Lung (tissue), 12 donors: ENCODE data around the gene SIL1. TPM values are rescaled to one million over a fixed set of nuclear protein-coding genes. Genes with fewer than 3 reads are reported as not detected.

Source experiments
- ATAC-seq: fragments of 200-7000 bp; cut with Tn5 transposase; one replicate; pipeline ENCODE4 v1.9.1; 2020; ENCODE audit warnings: moderate number of reproducible peaks; ENCODE audit not compliant: insufficient read depth, low FRiP score
- DNase-seq, 3 donors: peaks; one replicate each; pipeline ENCODE4 v3.0.0-alpha.2; 2013 to 2017
- H3K27ac ChIP-seq, 2 donors: one replicate each; pipeline ENCODE4 v1.5.1; 2013; ENCODE audit warnings: mild to moderate bottlenecking in 2 of 2, moderate library complexity in 2 of 2, control low read depth in 1 of 2, inconsistent platforms in 1 of 2, low read depth in 1 of 2, low read length in 1 of 2
- H3K27me3 ChIP-seq, 3 donors: one replicate each; pipeline ENCODE4 v1.5.1; 2013; ENCODE audit warnings: low read length in 2 of 3; ENCODE audit not compliant: control insufficient read depth in 3 of 3, insufficient read depth in 3 of 3
- H3K36me3 ChIP-seq, 4 donors: one replicate each; pipeline ENCODE4 v1.5.1; 2013; ENCODE audit warnings: low read length in 4 of 4, mild to moderate bottlenecking in 1 of 4, moderate library complexity in 1 of 4; ENCODE audit not compliant: control insufficient read depth in 4 of 4, insufficient read depth in 4 of 4
- H3K4me1 ChIP-seq, 5 donors: one replicate each; pipeline ENCODE4 v1.5.1; 2013; ENCODE audit warnings: low read length in 5 of 5, mild to moderate bottlenecking in 2 of 5, moderate library complexity in 1 of 5; ENCODE audit not compliant: control insufficient read depth in 5 of 5, insufficient read depth in 5 of 5
- H3K4me3 ChIP-seq: one replicate; pipeline ENCODE4 v1.5.1; 2013; ENCODE audit warnings: mild to moderate bottlenecking, control low read depth, moderate library complexity
- H3K9ac ChIP-seq, 2 donors: one replicate each; pipeline ENCODE4 v1.5.1; 2013; ENCODE audit warnings: low read length in 2 of 2, control low read depth in 1 of 2; ENCODE audit not compliant: insufficient read depth in 1 of 2
- H3K9me3 ChIP-seq, 4 donors: one replicate each; pipeline ENCODE4 v1.5.1; 2013; ENCODE audit warnings: low read length in 3 of 4, mild to moderate bottlenecking in 1 of 4, moderate library complexity in 1 of 4; ENCODE audit not compliant: control insufficient read depth in 4 of 4, insufficient read depth in 3 of 4
- WGBS, 2 donors: extraction: QIAGEN DNeasy Blood & Tissue Kit; methylation state at CpG; one replicate each; pipeline ENCODE4 v1.1.7; 2013; 5-methylcytosine and 5-hydroxymethylcytosine counted together
- polyA plus RNA-seq, 2 donors: library from polyadenylated mRNA; stranded (reverse); fragments of 200-250 nt; gene quantifications; one replicate each; pipeline ENCODE4 v1.2.1, GENCODE V29; 2013
- total RNA-seq, 2 donors: library from RNA; depleted of rRNA in 1 of 2; stranded (reverse); fragments of >200 nt in 1 of 2; gene quantifications; one replicate each; pipeline ENCODE4 v1.2.1, GENCODE V29; 2014 to 2021
- TF ChIP-seq, protein P1 (sequence below): IDR thresholded peaks from 2 replicates; pipeline ENCODE4 v1.5.1; 2012; ENCODE audit warnings: mild to moderate bottlenecking; ENCODE audit errors: control extremely low read depth, extremely low read depth
- donor health status: control.
- donor health status: control.
- donor health status: Bipolar disorder and iron deficiency.
- donor health status: healthy.
- donor health status: DM: yes; HTN: yes; CAD: no.

The SIL1 gene
- total and polyA plus RNA-seq, 4 donors, result 38.5 to 109 (median 78.4) TPM

DNA sequence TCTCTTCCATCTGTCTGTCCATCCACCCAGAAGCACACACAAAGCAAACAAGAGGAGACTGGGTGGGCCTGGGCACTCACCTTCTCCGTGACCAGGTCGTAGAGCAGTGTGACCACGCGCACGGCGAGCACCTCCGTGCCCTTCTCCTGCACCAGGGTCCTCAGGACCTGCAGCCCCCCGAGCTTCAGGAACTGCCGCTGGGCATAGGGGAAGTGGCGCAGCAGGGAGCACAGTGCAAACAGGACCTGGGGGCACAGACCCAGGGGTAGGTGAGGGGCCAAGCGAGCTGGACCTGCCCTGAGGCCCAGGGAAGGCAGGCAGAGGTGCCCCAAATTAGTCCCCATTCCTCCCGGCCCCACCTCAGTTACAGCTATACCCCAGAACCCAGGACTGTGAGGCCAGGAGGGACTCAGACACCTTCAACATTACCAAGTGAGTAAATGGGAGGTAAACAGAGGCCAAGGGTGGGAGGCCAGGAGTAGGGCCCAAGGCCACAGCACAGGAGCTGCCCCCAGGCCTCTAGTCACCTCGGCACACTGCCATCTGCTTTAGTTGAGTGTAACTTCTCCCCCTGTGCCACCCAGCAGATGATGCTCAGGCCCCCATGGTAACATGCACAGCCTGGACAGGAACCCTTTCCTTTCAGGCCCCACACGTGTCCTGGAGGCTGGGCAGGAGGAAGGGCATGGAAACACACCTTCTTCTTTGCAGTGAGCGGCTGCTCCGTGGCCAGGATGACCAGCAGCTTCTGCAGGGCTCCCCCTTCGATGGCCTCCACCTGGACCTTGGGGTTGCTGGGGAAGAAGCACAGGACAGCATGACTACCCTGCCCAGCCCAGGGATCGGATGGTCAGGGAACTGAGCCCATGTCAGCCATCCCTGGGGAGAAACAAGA is 246.8 kb downstream of the SIL1 start:
- Histone ChIP-seq H3K9ac (no peak overlapping the region), H3K9me3 (no peaks in the 10 kb centered on the region), H3K4me3 (no peak overlapping the region), H3K4me1 (peaks cover 7 to 81% (median 48%) of the 10 kb centered on the region in 5 donors), H3K27ac (no peak overlapping the region), H3K36me3 (peaks cover 0 to 14% (median 11%) of the 10 kb centered on the region in 4 donors), H3K27me3 (no peaks in the 10 kb centered on the region)
- DNase-seq (no peak), ATAC-seq (no peak)
- TF ChIP-seq, protein P1, sequence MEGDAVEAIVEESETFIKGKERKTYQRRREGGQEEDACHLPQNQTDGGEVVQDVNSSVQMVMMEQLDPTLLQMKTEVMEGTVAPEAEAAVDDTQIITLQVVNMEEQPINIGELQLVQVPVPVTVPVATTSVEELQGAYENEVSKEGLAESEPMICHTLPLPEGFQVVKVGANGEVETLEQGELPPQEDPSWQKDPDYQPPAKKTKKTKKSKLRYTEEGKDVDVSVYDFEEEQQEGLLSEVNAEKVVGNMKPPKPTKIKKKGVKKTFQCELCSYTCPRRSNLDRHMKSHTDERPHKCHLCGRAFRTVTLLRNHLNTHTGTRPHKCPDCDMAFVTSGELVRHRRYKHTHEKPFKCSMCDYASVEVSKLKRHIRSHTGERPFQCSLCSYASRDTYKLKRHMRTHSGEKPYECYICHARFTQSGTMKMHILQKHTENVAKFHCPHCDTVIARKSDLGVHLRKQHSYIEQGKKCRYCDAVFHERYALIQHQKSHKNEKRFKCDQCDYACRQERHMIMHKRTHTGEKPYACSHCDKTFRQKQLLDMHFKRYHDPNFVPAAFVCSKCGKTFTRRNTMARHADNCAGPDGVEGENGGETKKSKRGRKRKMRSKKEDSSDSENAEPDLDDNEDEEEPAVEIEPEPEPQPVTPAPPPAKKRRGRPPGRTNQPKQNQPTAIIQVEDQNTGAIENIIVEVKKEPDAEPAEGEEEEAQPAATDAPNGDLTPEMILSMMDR, result no peak
- 96 to 98% methylated on average over 18 of the region's 18 CpGs for WGBS, 2 donors

DNA sequence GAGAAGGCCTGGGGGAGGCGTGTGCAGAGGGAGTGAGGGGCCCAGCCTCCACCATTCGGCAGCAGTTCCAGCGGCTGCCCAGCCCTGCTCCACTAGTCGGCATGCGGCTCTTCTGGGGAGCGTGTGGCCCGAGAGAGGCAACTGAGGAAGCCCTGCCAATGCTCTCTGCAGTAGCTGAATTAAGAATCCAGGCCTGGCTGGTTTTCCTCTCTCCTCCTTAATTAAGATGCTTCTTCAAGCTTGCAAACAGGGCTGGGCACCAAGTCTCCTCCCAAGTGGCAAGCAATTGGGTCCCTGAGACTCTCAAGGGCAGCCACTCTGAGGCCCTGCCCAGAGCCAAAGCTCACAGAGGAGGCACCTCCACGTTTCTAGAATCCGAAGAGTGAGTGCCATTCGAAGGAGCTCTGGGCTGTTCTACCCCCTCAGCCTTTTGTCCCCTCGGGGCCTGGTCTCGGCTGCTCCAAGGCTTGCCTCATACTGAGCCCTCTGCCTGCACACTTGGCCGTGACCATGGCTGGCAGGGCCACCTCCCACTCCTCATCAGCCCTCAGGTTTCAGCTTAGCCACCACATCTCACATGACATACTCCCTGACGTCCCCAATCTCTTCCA is 247.6 kb downstream of the SIL1 start:
- Histone ChIP-seq H3K9me3 (no peaks in the 10 kb centered on the region), H3K4me1 (peaks cover 7 to 82% (median 41%) of the 10 kb centered on the region in 5 donors), H3K4me3 (no peak overlapping the region), H3K9ac (no peak overlapping the region), H3K27me3 (no peaks in the 10 kb centered on the region), H3K27ac (peak overlapping the region in 1 of 2 donors; percentile 14), H3K36me3 (peaks cover 0 to 14% (median 13%) of the 10 kb centered on the region in 4 donors)
- TF ChIP-seq, protein P1, result no peak
- ATAC-seq (no peak), DNase-seq (no peak)
- 65 to 87% methylated on average over 14 of the region's 14 CpGs for WGBS, 2 donors

DNA sequence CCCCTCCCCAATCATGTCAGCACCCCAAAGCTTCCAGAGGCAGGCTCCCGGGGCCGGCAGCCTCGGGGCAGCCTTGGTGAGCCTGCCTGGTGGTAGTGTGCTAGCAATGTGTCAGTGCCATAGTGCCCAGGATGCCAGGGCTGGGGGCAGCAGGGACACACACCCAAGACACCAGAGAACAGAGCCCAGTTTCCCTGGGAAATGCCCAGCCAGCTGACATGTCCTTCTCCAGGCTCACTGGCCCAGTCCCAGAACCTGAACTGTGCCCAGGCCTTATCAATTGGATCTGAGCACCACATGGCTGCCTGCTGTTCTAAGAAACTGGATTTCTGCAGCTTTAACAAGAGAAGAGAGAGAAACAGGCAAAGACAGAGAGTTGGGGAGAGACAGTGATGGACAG is 248.2 kb downstream of the SIL1 start:
- ATAC-seq (no peak), DNase-seq (no peak)
- no peak overlapping the region for H3K27ac ChIP-seq
- no peak overlapping the region for H3K4me3 ChIP-seq
- H3K9ac ChIP-seq, result no peak overlapping the region
- peaks cover 0 to 14% (median 13%) of the 10 kb centered on the region in 4 donors for H3K36me3 ChIP-seq
- H3K4me1 ChIP-seq, result peaks cover 7 to 80% (median 36%) of the 10 kb centered on the region in 5 donors
- WGBS, 2 donors, result 88 to 100% methylated on average over 3 of the region's 3 CpGs
- no peaks in the 10 kb centered on the region for H3K9me3 ChIP-seq
- no peaks in the 10 kb centered on the region for H3K27me3 ChIP-seq
- TF ChIP-seq, protein P1, result no peak
